ENCODE results near the gene ZNF385C. TPM values are rescaled to one million over a fixed set of nuclear protein-coding genes. Genes with fewer than 3 reads are reported as not detected.

The ZNF385C gene
- total RNA-seq, 1 experiment from 2014 or later = 2.8 TPM

GRCh38 chr17:42131981-42132432 is 33.7 kb upstream of the ZNF385C start:
- Histone ChIP-seq H4K20me1 (ENCODE audit: control insufficient read depth, insufficient read depth, insufficient read length) (no peaks in the 10 kb centered on the region), H2BK15ac (ENCODE audit: low read depth, low read length) (no peak overlapping the region), H3K79me2 (ENCODE audit: insufficient read depth, low read length) (peaks cover 2% of the 10 kb centered on the region; the same call in 1 of the 2 replicates), H2AK5ac (ENCODE audit: insufficient read length, low read length) (no peak overlapping the region), H4K91ac (ENCODE audit: insufficient read length, low read depth, low read length) (no peak overlapping the region), H3K4ac (ENCODE audit: low read depth, low read length) (no peak overlapping the region), H3K9me3 (ENCODE audit: control insufficient read depth, low read depth, low read length) (no peaks in the 10 kb centered on the region), H3K27ac (ENCODE audit: insufficient read length, low read depth, low read length) (no peak overlapping the region), H3K23me2 (ENCODE audit: insufficient read length, low read depth, low read length, poor library complexity, severe bottlenecking) (no peaks in the 10 kb centered on the region), H3T11ph (ENCODE audit: low read length) (no peak overlapping the region), H2AFZ (ENCODE audit: low read length) (no peak overlapping the region), H3K18ac (ENCODE audit: insufficient read length, low read depth, low read length) (no peak overlapping the region), H3K4me2 (ENCODE audit: insufficient read depth, insufficient read length, low read length) (no peak overlapping the region), H4K5ac (ENCODE audit: insufficient read length, low read depth, low read length) (no peak overlapping the region), H3K27me3 (ENCODE audit: insufficient read depth, low read length) (no peaks in the 10 kb centered on the region), H2BK5ac (ENCODE audit: insufficient read length, low read length) (no peak overlapping the region), H3K14ac (ENCODE audit: insufficient read depth, low read length) (no peak overlapping the region), H2BK20ac (ENCODE audit: low read depth, low read length, poor library complexity, severe bottlenecking) (no peak overlapping the region), H2BK12ac (ENCODE audit: insufficient read length, low read depth, low read length) (no peak overlapping the region), H3K79me1 (ENCODE audit: insufficient read depth, low read depth, low read length, poor library complexity, severe bottlenecking) (peaks cover 3% of the 10 kb centered on the region), H2BK120ac (ENCODE audit: low read depth, low read length, poor library complexity, severe bottlenecking) (no peak overlapping the region), H3K4me1 (ENCODE audit: insufficient read depth, low read length) (peaks cover 5% of the 10 kb centered on the region; the same call in 1 of the 2 replicates), H3K56ac (ENCODE audit: insufficient read length, low read depth, low read length) (no peak overlapping the region), H3K9ac (ENCODE audit: extremely low read depth, insufficient read length, low read length) (no peak overlapping the region), H3K23ac (ENCODE audit: insufficient read length, low read depth, low read length) (no peak overlapping the region), H4K8ac (replicated peaks; ENCODE audit: insufficient read length, low read depth, low read length) (no peak overlapping the region)
- Mint-ChIP-seq H3K4me1 (peaks cover 29 to 32% of the 10 kb centered on the region in 2 experiments), H3K27ac (no peak overlapping the region), H3K4me3 (no peak overlapping the region), H3K27me3 (ENCODE audit: low read depth) (no peaks in the 10 kb centered on the region), H3K36me3 (ENCODE audit: insufficient read depth in 1 of 3, low read depth in 3 of 3) (peaks cover 13 to 52% (median 35%) of the 10 kb centered on the region in 3 experiments; a peak in 6 of 7 replicates), H3K9me3 (no peaks in the 10 kb centered on the region)
- DNase-seq = no peak
- TF ChIP-seq CTCF (conservative IDR thresholded peaks at IDR 0.05) = no peak
- WGBS (ENCODE audit: extremely low coverage, insufficient read length, low lambda C conversion rate) = no CpG with 5 or more reads among the region's 4 CpGs

All from H9 (cell line).